HepG2 (cell line): ENCODE results near the gene ORM1.
"Not testable (repeated sequence)": the region's sequence is repeated elsewhere in the genome, so short reads cannot be mapped to it uniquely, and the experiment has no call there.

ENCODE experiments used
- HOMEZ ChIP-seq: IDR thresholded peaks from 2 replicates; pipeline ENCODE4 v1.6.1; 2016; ENCODE audit warnings: low read depth
- JDP2 ChIP-seq: sonication (generic); formaldehyde crosslinking; IDR thresholded peaks from 2 replicates; pipeline ENCODE4 v1.8.1; 2022; ENCODE audit warnings: missing genetic modification reagents, borderline replicate concordance
- ZNF740 ChIP-seq: sonication (generic); formaldehyde crosslinking; IDR thresholded peaks from 2 replicates; pipeline ENCODE4 v1.4.0; 2020; ENCODE audit warnings: missing genetic modification reagents
- ZNF883 ChIP-seq: sonication (generic); formaldehyde crosslinking; IDR thresholded peaks from 2 replicates; pipeline ENCODE4 v1.5.1; 2020; ENCODE audit warnings: mild to moderate bottlenecking, missing genetic modification reagents; ENCODE audit errors: not compliant biosample characterization
- TF ChIP-seq, protein P1 (sequence below): sonication (generic); formaldehyde crosslinking; IDR thresholded peaks from 2 replicates; pipeline ENCODE4 v1.4.0; 2020; ENCODE audit warnings: missing genetic modification reagents
- TF ChIP-seq, protein P2 (sequence below), 2 experiments: sonication (generic) in 1 of 2; formaldehyde crosslinking in 1 of 2; IDR thresholded peaks; 2 replicates each; pipeline versions ENCODE4 v1.5.1 to v1.6.1; 2011 to 2020; ENCODE audit warnings: borderline replicate concordance in 1 of 2, low read depth in 1 of 2, low read length in 1 of 2, mild to moderate bottlenecking in 1 of 2, missing genetic modification reagents in 1 of 2, moderate library complexity in 1 of 2
- TF ChIP-seq, protein P3 (sequence below): sonication (generic); formaldehyde crosslinking; IDR thresholded peaks from 2 replicates; pipeline ENCODE4 v1.4.0; 2020; ENCODE audit warnings: low read depth, mild to moderate bottlenecking, missing genetic modification reagents
- TF ChIP-seq, protein P4 (sequence below): sonication (generic); formaldehyde crosslinking; IDR thresholded peaks from 2 replicates; pipeline ENCODE4 v1.4.0; 2020; ENCODE audit warnings: missing genetic modification reagents, low read depth, mild to moderate bottlenecking, borderline replicate concordance
- TF ChIP-seq, protein P5 (sequence below): sonication (generic); formaldehyde crosslinking; IDR thresholded peaks from 2 replicates; pipeline ENCODE4 v1.4.0; 2020; ENCODE audit warnings: mild to moderate bottlenecking, missing genetic modification reagents
- TF ChIP-seq, protein P6 (sequence below): sonication (generic); formaldehyde crosslinking; IDR thresholded peaks from 2 replicates; pipeline ENCODE4 v1.5.0; 2020; ENCODE audit warnings: mild to moderate bottlenecking, missing genetic modification reagents, moderate library complexity

DNA sequence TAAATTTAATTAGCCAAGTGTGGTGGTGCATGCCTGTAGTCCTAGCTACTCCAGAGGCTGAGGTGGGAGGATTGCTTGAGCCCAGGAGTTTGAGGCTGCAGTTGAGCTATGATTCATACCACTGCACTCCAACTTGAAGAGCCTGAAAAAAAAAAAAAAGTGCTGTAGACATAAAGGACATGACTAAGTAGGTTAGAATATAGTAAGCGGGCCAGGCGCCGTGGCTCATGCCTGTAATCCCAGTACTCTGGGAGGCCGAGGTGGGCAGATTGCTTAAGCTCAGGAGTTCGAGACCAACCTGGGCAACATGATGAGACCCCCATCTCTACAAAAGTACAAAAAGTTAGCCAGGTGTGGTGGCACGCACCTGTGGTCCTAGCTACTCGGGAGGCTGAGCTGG is 2.2 kb upstream of the ORM1 start:
- TF ChIP-seq, protein P1, sequence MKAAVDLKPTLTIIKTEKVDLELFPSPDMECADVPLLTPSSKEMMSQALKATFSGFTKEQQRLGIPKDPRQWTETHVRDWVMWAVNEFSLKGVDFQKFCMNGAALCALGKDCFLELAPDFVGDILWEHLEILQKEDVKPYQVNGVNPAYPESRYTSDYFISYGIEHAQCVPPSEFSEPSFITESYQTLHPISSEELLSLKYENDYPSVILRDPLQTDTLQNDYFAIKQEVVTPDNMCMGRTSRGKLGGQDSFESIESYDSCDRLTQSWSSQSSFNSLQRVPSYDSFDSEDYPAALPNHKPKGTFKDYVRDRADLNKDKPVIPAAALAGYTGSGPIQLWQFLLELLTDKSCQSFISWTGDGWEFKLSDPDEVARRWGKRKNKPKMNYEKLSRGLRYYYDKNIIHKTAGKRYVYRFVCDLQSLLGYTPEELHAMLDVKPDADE (CRISPR knock-in tag) = not testable (repeated sequence)
- TF ChIP-seq, protein P2, sequence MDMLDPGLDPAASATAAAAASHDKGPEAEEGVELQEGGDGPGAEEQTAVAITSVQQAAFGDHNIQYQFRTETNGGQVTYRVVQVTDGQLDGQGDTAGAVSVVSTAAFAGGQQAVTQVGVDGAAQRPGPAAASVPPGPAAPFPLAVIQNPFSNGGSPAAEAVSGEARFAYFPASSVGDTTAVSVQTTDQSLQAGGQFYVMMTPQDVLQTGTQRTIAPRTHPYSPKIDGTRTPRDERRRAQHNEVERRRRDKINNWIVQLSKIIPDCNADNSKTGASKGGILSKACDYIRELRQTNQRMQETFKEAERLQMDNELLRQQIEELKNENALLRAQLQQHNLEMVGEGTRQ (IDR thresholded peaks at IDR 0.05; ENCODE audit: low read depth, low read length) = not testable (repeated sequence)
- TF ChIP-seq, protein P2 (CRISPR knock-in tag; IDR thresholded peaks at IDR 0.05; ENCODE audit: borderline replicate concordance) = not testable (repeated sequence)
- not testable (repeated sequence) for TF ChIP-seq JDP2; ZNF883 (CRISPR knock-in tag); ZNF740; HOMEZ (CRISPR knock-in tag)
- TF ChIP-seq, protein P3, sequence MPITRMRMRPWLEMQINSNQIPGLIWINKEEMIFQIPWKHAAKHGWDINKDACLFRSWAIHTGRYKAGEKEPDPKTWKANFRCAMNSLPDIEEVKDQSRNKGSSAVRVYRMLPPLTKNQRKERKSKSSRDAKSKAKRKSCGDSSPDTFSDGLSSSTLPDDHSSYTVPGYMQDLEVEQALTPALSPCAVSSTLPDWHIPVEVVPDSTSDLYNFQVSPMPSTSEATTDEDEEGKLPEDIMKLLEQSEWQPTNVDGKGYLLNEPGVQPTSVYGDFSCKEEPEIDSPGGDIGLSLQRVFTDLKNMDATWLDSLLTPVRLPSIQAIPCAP (CRISPR knock-in tag) = not testable (repeated sequence)
- TF ChIP-seq, protein P4, sequence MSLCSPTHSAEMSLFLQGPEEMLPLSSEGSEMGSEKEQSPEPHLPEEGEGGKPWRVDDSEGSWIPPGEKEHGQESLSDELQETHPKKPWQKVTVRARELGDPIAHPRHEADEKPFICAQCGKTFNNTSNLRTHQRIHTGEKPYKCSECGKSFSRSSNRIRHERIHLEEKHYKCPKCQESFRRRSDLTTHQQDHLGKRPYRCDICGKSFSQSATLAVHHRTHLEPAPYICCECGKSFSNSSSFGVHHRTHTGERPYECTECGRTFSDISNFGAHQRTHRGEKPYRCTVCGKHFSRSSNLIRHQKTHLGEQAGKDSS (CRISPR knock-in tag) = not testable (repeated sequence)
- TF ChIP-seq, protein P5, sequence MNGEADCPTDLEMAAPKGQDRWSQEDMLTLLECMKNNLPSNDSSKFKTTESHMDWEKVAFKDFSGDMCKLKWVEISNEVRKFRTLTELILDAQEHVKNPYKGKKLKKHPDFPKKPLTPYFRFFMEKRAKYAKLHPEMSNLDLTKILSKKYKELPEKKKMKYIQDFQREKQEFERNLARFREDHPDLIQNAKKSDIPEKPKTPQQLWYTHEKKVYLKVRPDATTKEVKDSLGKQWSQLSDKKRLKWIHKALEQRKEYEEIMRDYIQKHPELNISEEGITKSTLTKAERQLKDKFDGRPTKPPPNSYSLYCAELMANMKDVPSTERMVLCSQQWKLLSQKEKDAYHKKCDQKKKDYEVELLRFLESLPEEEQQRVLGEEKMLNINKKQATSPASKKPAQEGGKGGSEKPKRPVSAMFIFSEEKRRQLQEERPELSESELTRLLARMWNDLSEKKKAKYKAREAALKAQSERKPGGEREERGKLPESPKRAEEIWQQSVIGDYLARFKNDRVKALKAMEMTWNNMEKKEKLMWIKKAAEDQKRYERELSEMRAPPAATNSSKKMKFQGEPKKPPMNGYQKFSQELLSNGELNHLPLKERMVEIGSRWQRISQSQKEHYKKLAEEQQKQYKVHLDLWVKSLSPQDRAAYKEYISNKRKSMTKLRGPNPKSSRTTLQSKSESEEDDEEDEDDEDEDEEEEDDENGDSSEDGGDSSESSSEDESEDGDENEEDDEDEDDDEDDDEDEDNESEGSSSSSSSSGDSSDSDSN (CRISPR knock-in tag) = not testable (repeated sequence)
- TF ChIP-seq, protein P6, sequence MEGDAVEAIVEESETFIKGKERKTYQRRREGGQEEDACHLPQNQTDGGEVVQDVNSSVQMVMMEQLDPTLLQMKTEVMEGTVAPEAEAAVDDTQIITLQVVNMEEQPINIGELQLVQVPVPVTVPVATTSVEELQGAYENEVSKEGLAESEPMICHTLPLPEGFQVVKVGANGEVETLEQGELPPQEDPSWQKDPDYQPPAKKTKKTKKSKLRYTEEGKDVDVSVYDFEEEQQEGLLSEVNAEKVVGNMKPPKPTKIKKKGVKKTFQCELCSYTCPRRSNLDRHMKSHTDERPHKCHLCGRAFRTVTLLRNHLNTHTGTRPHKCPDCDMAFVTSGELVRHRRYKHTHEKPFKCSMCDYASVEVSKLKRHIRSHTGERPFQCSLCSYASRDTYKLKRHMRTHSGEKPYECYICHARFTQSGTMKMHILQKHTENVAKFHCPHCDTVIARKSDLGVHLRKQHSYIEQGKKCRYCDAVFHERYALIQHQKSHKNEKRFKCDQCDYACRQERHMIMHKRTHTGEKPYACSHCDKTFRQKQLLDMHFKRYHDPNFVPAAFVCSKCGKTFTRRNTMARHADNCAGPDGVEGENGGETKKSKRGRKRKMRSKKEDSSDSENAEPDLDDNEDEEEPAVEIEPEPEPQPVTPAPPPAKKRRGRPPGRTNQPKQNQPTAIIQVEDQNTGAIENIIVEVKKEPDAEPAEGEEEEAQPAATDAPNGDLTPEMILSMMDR (CRISPR knock-in tag) = not testable (repeated sequence)
